H1 (cell line): ENCODE data around the gene RSBN1.

Experiments used
- POLR2A ChIP-seq, 2 experiments: IDR thresholded peaks; 1 replicate in 1 of 2; 2 replicates in 1 of 2; pipeline ENCODE4 v1.6.1; 2011; ENCODE audit warnings: low read depth in 2 of 2, low read length in 2 of 2, mild to moderate bottlenecking in 2 of 2; ENCODE audit errors: control extremely low read depth in 1 of 2
- POLR2AphosphoS5 ChIP-seq: IDR thresholded peaks from 2 replicates; pipeline ENCODE4 v1.6.1; 2011; ENCODE audit warnings: low read depth, low read length
- TF ChIP-seq, protein P1 (sequence below), 3 experiments: IDR thresholded peaks; 1 replicate in 2 of 3; 2 replicates in 1 of 3; pipeline versions ENCODE4 v1.5.1 to v1.6.1; 2011; ENCODE audit warnings: low read length in 3 of 3, mild to moderate bottlenecking in 3 of 3, inconsistent platforms in 2 of 3, low read depth in 1 of 3, moderate library complexity in 1 of 3; ENCODE audit not compliant: insufficient read depth in 1 of 3; ENCODE audit errors: control extremely low read depth in 1 of 3
- TF ChIP-seq, protein P2 (sequence below): IDR thresholded peaks from 2 replicates; pipeline ENCODE4 v1.6.1; 2012; ENCODE audit warnings: low read length, inconsistent platforms

GRCh38 chr1:113784104-113784779 is 28.0 kb downstream of the RSBN1 start:
- TF ChIP-seq, protein P1, sequence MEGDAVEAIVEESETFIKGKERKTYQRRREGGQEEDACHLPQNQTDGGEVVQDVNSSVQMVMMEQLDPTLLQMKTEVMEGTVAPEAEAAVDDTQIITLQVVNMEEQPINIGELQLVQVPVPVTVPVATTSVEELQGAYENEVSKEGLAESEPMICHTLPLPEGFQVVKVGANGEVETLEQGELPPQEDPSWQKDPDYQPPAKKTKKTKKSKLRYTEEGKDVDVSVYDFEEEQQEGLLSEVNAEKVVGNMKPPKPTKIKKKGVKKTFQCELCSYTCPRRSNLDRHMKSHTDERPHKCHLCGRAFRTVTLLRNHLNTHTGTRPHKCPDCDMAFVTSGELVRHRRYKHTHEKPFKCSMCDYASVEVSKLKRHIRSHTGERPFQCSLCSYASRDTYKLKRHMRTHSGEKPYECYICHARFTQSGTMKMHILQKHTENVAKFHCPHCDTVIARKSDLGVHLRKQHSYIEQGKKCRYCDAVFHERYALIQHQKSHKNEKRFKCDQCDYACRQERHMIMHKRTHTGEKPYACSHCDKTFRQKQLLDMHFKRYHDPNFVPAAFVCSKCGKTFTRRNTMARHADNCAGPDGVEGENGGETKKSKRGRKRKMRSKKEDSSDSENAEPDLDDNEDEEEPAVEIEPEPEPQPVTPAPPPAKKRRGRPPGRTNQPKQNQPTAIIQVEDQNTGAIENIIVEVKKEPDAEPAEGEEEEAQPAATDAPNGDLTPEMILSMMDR (IDR thresholded peaks at IDR 0.05; ENCODE audit: control extremely low read depth in 1 of 3, insufficient read depth in 1 of 3, low read depth in 1 of 3, low read length in 3 of 3), result no peak
- no peak for TF ChIP-seq POLR2AphosphoS5
- no peak for TF ChIP-seq POLR2A (IDR thresholded peaks at IDR 0.05; ENCODE audit: control extremely low read depth in 1 of 2, low read depth in 2 of 2, low read length in 2 of 2)
- TF ChIP-seq, protein P2, sequence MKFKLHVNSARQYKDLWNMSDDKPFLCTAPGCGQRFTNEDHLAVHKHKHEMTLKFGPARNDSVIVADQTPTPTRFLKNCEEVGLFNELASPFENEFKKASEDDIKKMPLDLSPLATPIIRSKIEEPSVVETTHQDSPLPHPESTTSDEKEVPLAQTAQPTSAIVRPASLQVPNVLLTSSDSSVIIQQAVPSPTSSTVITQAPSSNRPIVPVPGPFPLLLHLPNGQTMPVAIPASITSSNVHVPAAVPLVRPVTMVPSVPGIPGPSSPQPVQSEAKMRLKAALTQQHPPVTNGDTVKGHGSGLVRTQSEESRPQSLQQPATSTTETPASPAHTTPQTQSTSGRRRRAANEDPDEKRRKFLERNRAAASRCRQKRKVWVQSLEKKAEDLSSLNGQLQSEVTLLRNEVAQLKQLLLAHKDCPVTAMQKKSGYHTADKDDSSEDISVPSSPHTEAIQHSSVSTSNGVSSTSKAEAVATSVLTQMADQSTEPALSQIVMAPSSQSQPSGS, result no peak
